ENCODE results near the gene BDKRB2. TPM values are rescaled to one million over a fixed set of nuclear protein-coding genes. Genes with fewer than 3 reads are reported as not detected.

The BDKRB2 gene
- total RNA-seq, 4 donors from 2014 or later = 2.1 to 6.2 (median 2.8) TPM

- TF ChIP-seq CTCF (IDR thresholded peaks at IDR 0.05; ENCODE audit: low read depth) = no peak
Measured at GRCh38 chr14:96161636-96162035, 43.0 kb upstream of the BDKRB2 start.

- no peak for TF ChIP-seq CTCF (IDR thresholded peaks at IDR 0.05; ENCODE audit: low read depth)
Measured at GRCh38 chr14:96162265-96162664, 42.4 kb upstream of the BDKRB2 start.

GRCh38 chr14:96162741-96163140 is 41.9 kb upstream of the BDKRB2 start:
- TF ChIP-seq CTCF (IDR thresholded peaks at IDR 0.05; ENCODE audit: low read depth) = no peak

GRCh38 chr14:96164861-96165490 is 39.7 kb upstream of the BDKRB2 start:
- TF ChIP-seq CTCF (IDR thresholded peaks at IDR 0.05; ENCODE audit: low read depth) = no peak

GRCh38 chr14:96165493-96166436 is 38.9 kb upstream of the BDKRB2 start:
- TF ChIP-seq CTCF (IDR thresholded peaks at IDR 0.05; ENCODE audit: low read depth) = no peak

- TF ChIP-seq CTCF (IDR thresholded peaks at IDR 0.05; ENCODE audit: low read depth) = no peak
Measured at GRCh38 chr14:96166461-96167223, 38.0 kb upstream of the BDKRB2 start.
